Raji (cell line): ENCODE results near the gene HDAC6.

Source experiments
- POLR2A ChIP-seq: IDR thresholded peaks from 2 replicates; pipeline ENCODE4 v1.6.1; 2011; ENCODE audit warnings: low read depth, low read length, control low read depth; ENCODE audit not compliant: insufficient read depth

HDAC6 gene

GRCh38 chrX:48829016-48829735, 27.3 kb downstream of the HDAC6 start:
- no peak for TF ChIP-seq POLR2A

- no peak for TF ChIP-seq POLR2A
These were observed 29.5 kb downstream of the HDAC6 start for GRCh38 chrX:48831136-48831908.

- no peak for TF ChIP-seq POLR2A
These were observed 30.0 kb downstream of the HDAC6 start for GRCh38 chrX:48831909-48832291.

- no peak for TF ChIP-seq POLR2A
These were observed 31.8 kb downstream of the HDAC6 start for GRCh38 chrX:48833542-48834138.

GRCh38 chrX:48834383-48834709, 32.5 kb downstream of the HDAC6 start:
- no peak for TF ChIP-seq POLR2A

GRCh38 chrX:48835524-48836329, 33.9 kb downstream of the HDAC6 start, which contains the start of gene PCSK1N:
Gene PCSK1N (minus strand): TSS chrX:48835610. CDS start chrX:48835532, 78 bp downstream.
- TF ChIP-seq POLR2A, result no peak

GRCh38 chrX:48839686-48840085, 37.8 kb downstream of the HDAC6 start:
- no peak for TF ChIP-seq POLR2A

GRCh38 chrX:48848847-48849246, 47.0 kb downstream of the HDAC6 start:
- TF ChIP-seq POLR2A, result no peak

- no peak for TF ChIP-seq POLR2A
These were observed 51.0 kb downstream of the HDAC6 start for GRCh38 chrX:48852857-48853256.

- no peak for TF ChIP-seq POLR2A
These were observed 53.0 kb downstream of the HDAC6 start for GRCh38 chrX:48854898-48855297.

GRCh38 chrX:48864210-48864609, 62.3 kb downstream of the HDAC6 start:
- TF ChIP-seq POLR2A, result no peak
